IPS-11a (cell line): ENCODE data around the gene SSC5D.
"Not testable (repeated sequence)": the region's sequence is repeated elsewhere in the genome, so short reads cannot be mapped to it uniquely, and the experiment has no call there.

Experiments
- H3K4me3 ChIP-seq: one replicate; pipeline ENCODE4 v1.5.1; 2013; ENCODE audit warnings: low read depth, low read length, control low read depth

Gene SSC5D

DNA sequence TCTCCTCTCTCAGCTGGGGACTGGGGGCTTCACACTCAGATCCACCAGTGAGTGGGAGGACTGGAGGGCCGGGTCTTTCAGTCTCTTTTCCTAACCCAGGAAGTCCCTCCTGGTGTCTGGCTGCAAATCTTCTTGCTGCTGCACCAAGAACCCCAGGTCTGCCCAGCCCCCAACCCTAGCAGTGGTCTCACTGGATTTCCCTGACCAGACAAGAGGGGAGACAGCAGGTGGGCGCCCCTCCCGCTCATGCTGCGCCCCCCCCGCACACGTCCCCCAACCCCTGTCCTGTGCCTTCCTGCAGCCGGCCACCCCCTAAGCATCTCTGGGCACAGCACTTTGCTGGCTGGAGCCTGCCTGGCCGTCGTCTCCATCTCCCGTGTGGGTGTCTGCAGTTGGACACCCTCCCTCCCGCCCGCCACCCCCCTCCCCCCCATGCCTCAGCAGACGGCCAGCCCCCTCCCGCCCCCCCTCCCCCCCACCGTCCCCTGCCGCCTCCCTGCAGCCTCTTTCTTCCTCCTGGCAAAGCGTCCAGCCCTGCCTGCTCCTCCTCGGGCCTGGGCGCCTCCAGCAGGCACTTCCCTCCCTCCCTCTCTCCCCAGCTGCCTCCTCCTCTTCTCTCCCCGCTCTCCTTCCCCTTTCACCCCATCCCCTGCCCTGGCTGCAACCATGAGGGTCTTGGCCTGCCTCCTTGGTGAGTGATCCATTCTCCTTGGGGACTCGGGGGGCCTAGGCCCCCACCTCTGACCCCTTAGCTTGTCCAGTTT lies at the start of gene SSC5D:
Gene SSC5D, plus strand, starts transcription at position 513 of the 764 bp plus-strand sequence. Its CDS starts 154 bp downstream, at position 667.
- no peak within 1 kb of the TSS for H3K4me3 ChIP-seq

DNA sequence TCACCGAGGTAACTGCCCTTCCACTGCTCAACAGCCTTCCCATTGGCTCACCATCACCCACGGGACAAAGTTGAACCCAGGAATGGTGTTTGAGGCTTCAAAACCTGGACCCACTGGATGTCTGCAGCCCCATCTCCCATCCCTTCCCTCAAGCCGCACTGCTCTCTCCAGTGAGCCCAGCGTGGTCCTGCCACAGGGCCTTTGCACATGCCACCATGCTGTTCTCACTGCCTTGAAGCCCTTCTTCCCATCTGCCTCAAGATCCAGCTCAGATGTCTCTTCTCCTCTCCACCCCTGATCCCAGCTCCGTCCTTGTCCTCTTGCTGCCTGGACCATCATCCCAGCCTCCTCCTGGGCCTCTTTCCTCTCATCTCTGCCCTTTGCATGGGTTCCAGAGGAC lies 49.2 kb upstream of the SSC5D start:
- H3K4me3 ChIP-seq: no peak overlapping the region

- H3K4me3 ChIP-seq: peak overlapping the region; percentile 22
Observed at GRCh38 chr19:55440411-55441105, 47.7 kb upstream of the SSC5D start.

GRCh38 chr19:55441319-55441691 lies 46.9 kb upstream of the SSC5D start:
- H3K4me3 ChIP-seq: no peak overlapping the region

- no peak overlapping the region for H3K4me3 ChIP-seq
Observed at GRCh38 chr19:55441692-55442321, 46.4 kb upstream of the SSC5D start.

DNA sequence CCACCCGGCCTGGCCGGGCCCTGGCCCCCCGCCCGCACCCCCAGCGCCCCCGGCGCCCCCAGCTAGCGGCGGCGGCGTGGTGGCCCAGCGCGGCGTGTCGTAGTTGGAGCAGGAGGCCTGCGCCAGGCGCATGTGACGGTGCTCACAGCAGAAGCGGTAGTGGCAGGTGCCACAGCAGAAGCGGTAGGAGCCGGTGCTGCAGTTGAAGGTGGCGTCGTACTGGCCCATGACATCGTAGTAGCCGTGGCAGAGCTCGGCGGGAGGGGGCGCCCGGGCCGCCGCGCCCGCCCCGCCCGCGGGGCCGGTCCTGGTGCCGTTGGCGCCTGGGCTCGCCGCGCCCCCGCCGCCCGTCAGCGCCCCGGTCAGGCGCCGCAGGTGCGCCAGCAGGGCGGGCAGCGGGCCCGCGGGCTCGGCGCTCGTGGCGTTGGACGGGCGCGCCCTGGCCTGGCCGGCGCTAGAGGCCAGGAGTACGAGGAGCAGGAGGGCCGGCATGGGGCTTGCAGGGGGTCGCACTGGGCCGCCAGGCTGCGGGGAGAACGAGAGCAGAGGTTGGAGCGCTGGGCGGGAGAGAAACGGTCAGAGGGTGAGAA lies 45.8 kb upstream of the SSC5D start:
- no peak overlapping the region for H3K4me3 ChIP-seq

- peak within 1 kb of the TSS; percentile 13 for H3K4me3 ChIP-seq
Observed at GRCh38 chr19:55443045-55443823, 45.0 kb upstream of the SSC5D start, which contains the start of gene SHISA7. Gene SHISA7, minus strand, starts transcription at chr19:55443300. Its CDS starts 437 bp downstream, at chr19:55442863.

GRCh38 chr19:55443824-55444480 lies 44.3 kb upstream of the SSC5D start:
- no peak overlapping the region for H3K4me3 ChIP-seq

DNA sequence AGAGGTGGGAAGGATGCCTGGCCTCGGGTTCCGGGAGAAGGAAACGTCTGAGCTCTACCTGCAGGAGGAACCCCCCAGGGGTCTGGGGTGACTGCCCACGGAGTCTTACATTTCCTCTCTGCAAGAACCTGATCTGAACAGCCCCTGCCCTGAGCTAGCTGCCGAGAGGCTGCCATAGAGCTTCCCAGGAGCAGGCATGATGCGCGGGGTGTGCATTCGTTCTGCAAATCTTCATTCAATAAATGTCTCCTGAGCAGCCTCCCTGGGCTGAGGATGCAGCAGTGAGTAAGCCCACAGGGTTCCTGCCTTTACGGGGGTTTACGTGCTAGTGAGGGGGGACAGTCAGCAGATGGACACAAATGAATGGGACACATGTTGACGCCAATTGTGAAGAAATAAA lies 43.6 kb upstream of the SSC5D start:
- H3K4me3 ChIP-seq: no peak overlapping the region

DNA sequence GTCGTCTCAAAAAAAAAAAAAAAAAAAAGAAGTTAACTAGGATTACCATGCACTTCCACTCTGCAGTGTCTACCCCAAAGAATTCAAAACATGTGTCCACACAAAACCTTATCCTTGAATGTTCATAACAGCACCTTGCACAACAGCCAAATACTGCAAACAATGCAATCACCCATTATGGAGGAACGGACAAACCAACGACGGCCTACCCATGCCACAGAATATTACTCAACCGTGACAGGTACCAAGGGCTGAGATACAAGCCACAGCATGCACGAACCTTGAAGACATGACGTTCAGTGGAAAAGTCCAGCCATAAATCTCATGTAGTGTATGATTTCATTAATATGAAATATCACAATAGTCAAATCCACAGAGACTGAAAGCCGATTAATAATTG lies 42.2 kb upstream of the SSC5D start:
- H3K4me3 ChIP-seq: no peak overlapping the region

DNA sequence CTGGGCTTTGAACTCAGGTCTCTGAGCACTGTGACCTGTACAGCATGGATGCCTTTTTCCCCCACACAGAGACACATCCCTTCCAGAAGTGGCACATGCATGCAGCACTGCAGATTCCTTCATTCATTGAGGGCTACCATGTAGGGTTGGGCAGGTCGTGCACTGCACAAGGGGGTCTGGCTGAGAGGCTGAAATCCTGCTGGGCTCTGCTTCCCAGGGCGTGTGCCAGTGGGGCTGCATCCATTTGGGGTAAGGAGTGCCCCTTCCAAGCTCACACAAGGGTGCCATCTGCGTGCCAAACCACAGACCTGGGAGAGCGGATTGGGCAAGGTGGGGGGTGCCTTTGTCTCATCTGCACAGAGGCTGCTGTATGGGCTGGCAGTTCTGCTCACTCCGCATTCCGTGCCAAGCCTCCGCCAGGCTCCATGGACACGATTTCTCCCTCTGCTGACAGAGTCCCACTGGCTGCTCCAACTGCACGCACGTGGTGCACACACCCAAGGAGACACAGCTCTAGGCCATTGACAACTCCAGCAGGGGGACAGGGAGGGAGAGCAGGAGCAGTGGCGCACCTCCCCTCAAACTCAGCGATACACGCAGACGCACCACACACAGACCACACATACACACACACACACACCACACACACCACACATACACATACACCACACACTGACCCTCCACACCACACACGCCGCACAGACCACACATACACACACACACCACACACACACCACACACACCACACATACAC lies 40.6 kb upstream of the SSC5D start:
- H3K4me3 ChIP-seq: no peak overlapping the region

- H3K4me3 ChIP-seq: not testable (repeated sequence)
Observed at GRCh38 chr19:55448175-55448490, 40.1 kb upstream of the SSC5D start.

- H3K4me3 ChIP-seq: no peak overlapping the region
Observed at GRCh38 chr19:55449469-55449868, 38.8 kb upstream of the SSC5D start.

DNA sequence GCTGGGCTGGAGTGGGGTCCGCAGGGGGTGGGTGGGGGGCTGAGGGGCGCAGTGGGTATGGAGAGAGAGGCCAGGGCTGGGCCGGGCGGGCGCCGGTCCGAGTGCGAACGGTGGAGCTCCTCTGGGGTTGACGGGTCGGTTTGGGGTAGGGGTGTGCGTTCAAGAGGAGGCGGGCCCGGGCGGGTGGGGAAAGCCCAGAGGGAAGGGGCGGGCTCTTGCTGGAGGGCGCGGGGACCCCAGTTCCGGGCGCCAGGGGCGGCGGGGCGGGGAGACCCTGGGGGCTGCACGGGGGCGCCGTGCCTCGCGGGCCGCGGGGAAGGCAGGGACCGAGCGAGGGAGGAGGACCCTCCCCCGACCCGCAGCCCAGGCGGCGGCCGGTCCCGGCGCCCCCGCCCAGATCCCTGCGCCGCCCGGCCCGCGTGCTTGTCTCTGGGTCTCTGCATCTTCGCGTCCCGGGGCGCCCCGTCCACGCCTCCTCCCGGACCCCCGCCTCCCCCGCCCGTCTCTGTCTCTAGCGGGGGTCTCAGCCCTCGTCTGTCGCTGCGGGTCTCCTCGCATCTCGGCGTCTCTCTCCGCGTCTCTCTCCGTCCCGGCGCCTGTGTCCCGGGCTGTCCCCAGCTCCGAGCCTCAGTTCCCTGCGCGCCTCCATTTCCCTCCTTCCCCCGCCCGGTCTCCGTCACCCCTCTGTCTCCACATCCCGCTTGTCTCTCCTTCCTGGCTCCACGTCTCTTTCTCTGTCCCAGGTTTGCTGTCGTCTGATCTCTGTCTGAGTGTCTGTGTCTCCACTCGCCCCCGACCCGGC lies 36.9 kb upstream of the SSC5D start:
- peak overlapping the region; percentile 25 for H3K4me3 ChIP-seq

DNA sequence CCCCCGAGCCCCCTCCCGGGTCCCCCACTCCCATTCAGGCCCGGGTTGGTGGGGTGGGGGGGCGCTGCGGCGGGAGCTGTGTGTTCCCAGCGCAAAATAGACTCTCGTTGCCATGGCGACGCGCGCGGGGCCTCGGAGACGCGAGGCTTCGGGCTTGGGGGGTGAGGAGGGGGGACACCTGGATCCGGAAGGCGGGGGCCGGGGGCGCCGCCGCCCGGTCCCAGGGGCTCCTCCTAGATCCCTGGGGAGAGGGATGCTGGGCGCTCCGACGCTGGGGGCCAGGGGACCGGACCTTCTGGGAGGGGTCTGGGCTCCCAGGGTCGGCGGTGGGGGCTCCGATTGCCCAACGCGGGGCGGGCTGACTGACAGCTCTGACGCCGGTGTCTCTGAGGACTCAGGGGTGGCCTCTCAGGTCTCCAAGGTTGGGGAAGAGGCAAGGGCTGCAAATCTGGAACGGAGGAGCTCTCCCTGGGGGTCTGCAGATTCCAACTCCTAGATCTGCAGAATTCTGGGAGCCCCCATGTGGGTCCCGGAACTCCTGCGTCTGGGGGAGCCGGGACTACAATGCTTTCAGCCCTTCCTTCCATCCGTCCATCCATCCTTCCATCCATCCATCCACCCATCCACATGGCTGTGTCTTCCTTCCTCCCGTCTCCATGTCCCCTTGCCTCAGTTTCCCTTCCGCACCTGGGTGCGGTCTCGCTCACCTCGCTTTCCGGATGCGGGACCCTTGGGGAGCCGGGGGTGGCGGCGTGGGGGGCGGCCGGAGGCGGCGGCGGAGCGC lies 36.1 kb upstream of the SSC5D start:
- H3K4me3 ChIP-seq: no peak overlapping the region

GRCh38 chr19:55452749-55453346 lies 35.4 kb upstream of the SSC5D start:
- H3K4me3 ChIP-seq: no peak overlapping the region

DNA sequence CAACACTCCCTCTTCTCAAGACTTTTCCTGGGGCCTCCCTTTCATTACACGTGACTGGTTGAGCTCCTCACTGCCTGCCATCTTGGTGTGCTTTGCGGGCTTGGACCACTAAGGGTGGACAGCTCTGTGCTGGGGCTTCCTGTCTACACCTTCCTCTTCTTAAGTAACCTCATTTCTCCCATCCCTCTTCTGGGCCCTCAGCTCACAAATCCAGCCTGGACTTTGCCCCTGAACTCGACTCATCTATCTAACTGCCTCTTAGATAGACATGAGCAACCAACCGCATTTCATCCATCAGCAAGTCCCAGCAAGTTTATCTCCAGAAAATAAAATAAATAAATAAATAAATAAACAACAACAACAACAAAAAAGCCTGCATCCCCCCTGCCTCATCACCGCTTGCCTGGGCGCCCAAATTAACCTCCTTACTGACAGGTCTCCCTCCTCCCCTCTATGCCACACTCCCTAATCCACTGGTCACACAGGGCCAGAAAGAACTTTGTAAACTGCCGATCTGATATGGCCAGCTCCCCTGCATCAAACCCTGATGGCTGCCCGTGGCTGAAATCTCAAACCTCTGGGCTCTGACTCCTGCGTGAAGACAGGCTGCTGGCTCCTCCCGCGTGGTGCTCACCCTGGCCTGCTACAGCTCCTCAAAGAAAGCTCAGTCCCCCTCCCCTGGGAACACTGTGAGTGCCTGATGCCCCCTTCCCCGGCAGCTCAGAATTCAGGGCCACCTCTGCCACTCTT lies 34.5 kb upstream of the SSC5D start:
- H3K4me3 ChIP-seq: no peak overlapping the region
